IPS-NIHi7 (cell line): ENCODE data around the gene KRTDAP.
"Not testable (repeated sequence)": the region's sequence is repeated elsewhere in the genome, so short reads cannot be mapped to it uniquely, and the experiment has no call there.

Source experiments
- DNase-seq: peaks from one replicate; pipeline ENCODE4 v3.0.0; 2012; ENCODE audit warnings: mixed read lengths; ENCODE audit errors: extremely low spot score

KRTDAP gene

DNA sequence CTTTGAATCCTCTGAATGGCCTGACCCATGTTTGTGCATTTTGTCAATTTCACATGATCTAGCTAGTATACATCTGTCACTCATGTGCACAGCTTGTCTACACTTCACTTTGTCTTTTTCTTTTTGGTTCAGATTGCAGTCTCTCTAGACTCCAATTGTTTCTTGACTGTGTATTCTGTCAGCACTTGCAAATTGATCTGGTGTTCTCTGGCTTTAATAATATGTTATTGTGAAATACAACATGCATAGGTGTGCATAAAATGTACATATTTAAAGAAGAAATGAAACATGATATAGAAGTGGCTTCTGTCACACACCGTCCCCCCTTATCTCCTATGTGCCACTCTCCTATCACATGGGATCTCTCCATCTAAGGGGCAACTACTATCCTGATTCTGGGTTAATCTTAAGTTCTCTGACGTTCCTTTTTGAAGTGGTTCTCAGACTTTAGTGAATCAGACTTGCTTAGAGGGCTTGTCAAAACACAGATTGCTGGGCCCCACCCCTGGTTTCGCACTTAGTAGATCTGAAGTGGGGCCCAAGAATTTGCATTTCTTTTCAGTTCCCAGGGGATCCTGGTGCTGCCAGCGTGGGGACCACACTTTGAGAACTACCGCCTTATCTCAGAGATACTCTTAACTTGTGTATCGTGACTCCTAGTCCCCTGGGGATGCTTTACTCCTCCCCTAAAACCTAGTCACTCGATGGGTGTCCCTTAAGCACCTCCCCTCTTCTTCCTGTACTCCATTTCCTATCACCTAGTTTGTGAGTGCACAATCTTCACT lies 5.8 kb downstream of the KRTDAP start:
- no peak for DNase-seq

DNA sequence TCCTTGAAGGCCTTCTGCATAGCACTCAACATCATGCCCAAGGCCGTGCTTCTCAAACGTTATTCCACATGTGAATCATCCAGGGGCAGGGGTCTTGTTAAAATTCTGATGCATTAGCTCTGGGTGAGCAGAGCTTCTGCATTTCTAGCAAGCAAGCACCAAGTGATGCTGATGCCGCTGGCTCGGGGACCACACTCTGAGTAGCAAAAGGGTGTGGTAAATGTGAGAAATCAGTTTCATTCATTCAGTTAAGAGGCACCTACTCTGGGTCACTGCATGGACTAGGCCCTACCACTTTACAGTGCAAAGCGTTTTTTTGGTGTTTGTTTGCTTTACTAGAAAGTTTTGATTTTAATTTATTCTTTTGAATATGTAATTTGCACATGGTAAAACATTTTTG lies 7.2 kb downstream of the KRTDAP start:
- DNase-seq = no peak

DNA sequence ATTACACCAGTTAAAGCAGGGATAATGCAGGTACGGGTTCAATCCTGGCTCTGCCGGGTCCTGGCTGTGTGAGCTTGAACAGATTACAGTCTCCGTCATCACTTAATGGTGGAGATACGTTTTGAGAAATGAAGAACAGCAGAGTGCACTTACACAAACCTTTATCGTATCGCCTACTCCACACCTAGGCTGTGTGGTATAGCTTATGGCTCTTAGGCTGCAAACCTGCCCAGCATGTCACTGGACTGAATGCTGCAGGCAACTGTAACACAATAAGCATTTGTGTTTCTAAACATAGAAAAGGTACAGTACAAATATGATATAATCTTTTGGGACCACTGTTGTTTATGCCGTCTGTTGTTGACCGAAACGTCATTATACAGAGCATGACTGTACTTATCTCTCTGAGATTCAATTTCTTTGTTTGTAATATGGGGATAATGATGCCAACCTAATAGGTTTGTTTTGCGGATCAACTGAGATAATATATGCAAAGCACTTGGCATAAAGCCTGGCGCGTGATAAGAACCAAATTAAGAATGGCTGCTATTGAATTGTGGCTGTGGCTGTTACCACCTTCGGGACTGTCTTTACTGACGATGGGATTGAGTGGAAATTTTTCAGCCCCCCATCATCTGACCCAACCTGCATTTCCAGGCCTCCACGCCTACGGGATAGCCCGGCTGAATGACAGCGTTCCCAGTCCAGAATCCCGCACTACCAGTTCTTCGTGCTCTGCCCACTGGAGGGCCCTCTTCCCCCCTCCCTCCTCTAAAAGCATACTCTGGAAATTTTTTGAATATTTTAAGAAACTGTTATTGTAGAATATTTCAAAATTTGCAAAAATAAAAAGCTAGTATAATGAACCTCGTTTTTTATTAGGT lies 11.2 kb downstream of the KRTDAP start:
- DNase-seq = no peak

- DNase-seq = peak; percentile 70
Measured at GRCh38 chr19:35476149-35476548, 14.1 kb downstream of the KRTDAP start.

DNA sequence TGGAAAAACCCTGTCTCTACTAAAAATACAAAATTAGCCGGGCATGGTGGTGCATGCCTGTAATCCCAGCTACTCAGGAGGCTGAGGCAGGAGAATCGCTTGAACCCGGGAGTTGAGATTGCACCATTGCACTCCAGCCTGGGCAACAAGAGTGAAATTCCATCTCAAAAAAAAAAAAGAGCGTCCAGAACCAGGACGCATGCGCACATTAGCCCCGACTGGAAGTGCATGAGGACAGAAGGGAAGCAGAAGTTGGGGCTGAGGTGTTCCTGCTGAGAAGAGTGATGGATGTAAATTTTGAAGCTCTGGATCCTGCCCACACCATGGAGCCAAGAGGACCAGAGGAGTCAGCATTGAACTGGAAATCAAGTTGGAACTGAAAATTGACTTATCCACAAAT lies 15.7 kb downstream of the KRTDAP start:
- DNase-seq = not testable (repeated sequence)

GRCh38 chr19:35474104-35474503 lies 16.2 kb downstream of the KRTDAP start:
- no peak for DNase-seq

GRCh38 chr19:35471946-35472345 lies 18.3 kb downstream of the KRTDAP start:
- DNase-seq = no peak

- not testable (repeated sequence) for DNase-seq
Measured at GRCh38 chr19:35471075-35471474, 19.2 kb downstream of the KRTDAP start.

DNA sequence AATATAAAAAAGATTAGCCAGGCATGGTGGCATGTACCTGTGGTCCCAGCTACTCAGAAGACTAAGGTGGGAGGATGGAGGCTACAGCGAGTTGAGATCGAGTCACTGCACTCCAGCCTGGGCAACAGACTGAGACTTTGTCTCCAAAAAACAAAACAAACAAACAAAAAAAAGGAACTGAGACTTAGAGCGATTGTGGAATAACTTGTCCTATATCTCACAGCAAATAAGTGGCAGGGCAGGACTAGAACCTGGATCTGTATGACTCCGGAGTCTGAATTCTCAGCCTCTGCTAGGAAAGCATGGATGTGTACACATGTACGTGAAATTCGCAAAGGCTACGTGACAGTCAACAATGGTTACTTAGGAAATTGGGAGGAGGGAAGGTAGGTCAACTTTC lies 20.1 kb downstream of the KRTDAP start:
- DNase-seq = no peak

GRCh38 chr19:35468637-35469036 lies 21.6 kb downstream of the KRTDAP start:
- peak; percentile 73 for DNase-seq

- no peak for DNase-seq
Measured at GRCh38 chr19:35466259-35466658, 24.0 kb downstream of the KRTDAP start.

- DNase-seq = not testable (repeated sequence)
Measured at GRCh38 chr19:35462956-35463355, 27.3 kb downstream of the KRTDAP start.

GRCh38 chr19:35462476-35462953 lies 27.7 kb downstream of the KRTDAP start:
- no peak for DNase-seq

DNA sequence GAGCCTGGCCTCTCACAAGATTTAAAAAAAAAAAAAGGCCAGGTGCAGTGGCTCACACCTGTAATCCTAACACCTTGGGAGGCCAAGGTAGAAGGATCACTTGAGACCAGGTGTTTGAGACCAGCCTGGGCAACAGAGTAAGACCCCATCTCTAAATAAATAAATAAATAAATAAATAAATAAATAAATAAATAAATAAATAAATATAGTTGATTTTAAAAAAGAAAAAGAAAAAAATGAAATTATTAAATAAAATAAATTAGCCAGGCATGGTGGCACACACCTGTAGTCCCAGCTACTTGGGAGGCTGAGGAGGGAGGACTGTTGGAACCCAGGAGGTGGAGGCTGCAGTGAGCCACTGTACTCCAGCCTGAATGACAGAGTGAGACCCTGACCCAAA lies 28.5 kb downstream of the KRTDAP start:
- not testable (repeated sequence) for DNase-seq

DNA sequence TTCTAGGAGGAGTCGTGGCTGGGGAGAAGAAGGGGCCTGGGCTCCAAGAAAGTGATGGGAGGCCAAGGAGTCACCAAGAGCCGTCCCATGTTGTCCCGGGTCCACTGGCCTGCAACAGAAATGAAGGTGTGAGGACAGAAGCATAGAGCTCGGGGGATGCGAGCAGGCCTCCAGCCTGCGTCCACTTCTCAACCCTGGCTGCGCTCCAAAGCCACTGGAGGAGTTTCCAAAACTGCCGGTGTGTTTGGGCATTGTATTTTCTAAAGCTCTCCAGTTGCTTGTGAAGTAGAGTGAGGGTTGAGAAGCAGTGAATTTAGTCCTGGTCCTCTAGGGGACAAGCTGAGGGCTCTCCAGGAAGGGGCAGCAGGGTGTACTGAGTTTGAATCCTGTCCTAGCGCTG lies 29.2 kb downstream of the KRTDAP start:
- no peak for DNase-seq

GRCh38 chr19:35460608-35461007 lies 29.7 kb downstream of the KRTDAP start:
- DNase-seq = no peak

DNA sequence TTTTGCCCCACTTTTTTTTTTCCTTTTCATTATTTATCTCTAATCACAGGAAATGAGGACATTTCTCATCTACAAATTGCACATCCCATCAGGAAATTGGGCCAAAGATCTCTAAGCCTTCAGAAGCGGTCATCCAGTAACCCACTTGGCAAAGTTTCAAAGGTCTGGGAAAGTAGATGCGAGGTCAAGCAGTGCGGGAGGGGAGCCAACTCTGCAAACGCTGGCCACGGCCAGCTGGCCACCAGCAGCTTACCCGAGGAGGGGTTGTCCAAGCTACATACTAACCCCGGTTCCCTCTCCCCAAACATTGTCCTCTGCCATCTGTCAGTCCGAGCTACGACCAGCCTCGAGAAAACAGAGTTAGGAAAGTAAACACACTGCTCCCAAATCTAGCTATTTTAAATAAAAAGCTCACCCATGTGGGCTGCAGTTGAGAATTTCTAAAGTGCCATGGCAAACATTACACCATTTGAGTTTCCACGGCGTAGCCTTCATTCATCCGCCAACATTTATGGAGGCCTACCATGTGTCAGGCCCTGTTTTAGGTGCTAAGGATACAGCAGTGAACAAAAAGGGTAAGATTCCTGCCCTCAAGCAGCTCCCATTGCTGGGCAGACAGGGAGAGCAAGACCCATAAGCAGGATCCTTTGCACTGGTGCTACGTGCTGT lies 30.7 kb downstream of the KRTDAP start:
- no peak for DNase-seq

DNA sequence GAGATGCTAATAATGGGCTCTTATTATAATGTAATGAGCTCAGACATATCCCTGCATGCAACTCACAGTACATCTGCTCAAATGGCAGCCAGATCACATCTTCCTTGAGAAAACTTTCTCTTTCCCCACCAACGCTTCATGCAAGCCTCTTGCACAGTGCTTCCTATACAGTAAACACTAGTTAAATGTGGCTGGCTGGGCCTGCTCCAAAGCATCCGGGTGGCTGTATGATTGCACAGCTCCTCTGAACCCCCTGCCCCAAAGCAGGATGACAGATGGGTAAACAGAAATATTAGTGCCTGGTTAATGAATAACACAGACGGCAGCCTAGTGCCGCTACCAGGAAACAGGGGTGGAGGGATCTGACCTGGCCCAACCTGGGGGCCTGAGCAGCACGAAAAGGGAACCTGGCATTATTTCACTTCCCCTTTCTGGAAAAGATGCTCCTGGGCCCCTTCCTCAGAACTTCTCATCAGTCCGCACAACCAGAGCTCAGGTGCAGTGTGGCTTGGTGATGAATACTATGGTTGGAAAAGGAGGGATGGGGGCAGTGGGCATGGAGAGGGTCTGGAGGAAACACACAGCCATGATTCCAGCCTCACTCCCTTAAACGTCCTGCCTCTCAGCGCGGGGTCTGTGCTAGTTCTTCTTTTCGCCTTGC lies 31.4 kb downstream of the KRTDAP start:
- no peak for DNase-seq

DNA sequence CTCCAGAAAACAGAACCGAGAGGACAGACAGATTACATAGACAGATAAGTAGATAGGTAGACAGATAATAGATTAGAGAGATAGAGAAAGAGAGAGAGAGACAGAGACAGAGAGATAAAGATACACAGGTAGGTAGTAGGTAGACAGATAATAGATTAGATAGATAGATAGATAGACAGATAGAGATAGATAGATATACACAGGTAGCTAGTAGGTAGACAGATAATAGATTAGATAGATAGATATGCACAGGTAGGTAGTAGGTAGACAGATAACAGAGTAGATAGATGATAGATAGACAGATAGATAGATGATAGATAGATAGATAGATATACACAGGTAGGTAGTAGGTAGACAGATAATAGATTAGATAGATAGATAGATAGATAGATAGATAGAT lies 32.1 kb downstream of the KRTDAP start:
- DNase-seq = no peak

DNA sequence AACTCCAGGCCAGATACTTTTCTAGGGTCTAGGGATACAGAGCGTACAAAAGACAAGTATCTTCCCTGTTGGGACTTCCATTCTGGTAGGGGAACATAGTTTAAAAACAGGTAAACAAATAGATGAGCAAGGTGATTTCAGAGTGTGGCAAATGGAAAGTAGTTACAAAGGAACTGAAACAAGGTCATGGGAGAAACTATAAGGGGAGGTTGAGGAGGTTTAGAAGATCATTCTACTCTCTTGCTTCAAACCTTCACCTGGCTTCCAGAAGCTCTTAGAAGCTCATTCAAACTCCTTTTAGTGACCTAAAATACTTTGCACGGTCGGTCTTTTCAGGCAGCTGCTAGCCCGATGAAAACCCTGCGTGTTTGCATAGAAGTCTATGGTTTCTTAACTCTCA lies 33.1 kb downstream of the KRTDAP start:
- no peak for DNase-seq

DNA sequence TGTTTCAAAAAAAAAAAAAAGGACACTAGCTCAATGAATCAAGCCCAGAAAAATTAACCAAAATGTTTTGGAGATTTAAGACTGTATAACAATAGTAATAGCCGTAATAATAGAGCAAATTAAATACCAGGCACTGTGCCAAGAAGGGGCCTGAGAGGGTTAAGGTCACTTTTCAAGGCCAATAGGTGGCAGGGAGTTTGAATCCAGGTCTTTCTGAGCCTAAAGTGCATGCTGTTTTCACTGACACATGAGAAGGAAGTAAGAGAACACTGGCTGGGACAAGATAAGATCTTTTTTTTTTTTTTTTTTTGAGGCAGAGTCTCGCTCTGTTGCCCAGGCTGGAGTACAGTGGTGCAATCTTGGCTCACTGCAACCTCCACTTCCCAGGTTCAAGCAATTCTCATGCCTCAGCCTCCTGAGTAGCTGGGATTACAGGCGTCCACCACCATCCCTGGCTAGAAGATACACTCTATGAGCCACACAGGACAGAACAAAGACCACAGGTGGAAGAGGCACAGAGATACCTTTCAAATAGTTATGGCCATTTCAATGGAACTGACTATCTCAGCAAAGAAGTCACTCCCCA lies 34.6 kb downstream of the KRTDAP start:
- DNase-seq = no peak
